Activated CD4-positive, alpha-beta T cell treated with anti-CD3 and anti-CD28 coated beads for 24 hours (primary cell): ENCODE data around the gene HSCB.
"Not testable (repeated sequence)": the region's sequence is repeated elsewhere in the genome, so short reads cannot be mapped to it uniquely, and the experiment has no call there.

Experiments used
- DNase-seq, 2 donors: peaks; one replicate each; pipeline ENCODE4 v3.0.0-alpha.2; 2020; ENCODE audit warnings: low read depth in 2 of 2

Gene HSCB

DNA sequence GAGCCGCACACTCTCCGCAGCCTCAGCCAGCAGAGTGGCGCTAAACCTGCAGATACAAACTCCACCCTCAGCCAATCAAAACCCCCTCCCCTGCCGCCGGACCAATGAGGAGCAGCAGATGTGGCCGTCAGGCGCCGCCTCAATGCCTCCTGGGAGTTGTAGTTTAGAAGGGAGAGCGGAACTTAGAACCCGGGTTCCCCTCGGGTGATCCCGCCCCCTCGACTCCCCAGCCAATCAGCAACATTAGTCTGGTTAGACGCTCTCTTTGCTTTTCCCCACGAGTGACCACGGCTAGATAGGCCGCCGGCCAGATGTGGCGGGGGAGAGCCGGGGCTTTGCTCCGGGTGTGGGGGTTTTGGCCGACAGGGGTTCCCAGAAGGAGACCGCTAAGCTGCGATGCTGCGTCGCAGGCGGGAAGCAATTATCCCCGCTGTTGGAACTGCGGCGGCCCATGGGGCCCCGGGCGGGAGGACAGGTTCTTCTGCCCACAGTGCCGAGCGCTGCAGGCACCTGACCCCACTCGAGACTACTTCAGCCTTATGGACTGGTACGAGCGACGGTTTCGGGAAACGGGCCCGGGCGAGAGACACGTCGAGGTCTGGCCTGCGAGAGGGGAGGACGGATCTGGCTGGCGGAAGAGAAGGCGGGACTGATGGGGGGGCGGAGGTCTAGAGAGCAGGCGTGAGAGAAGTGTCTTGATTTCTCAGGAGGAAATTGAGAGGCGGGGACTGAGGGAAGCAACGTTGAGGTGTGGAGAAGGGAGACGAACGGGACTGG lies at the start of gene HSCB, which contains the start of gene CHEK2:
Gene HSCB (plus strand): TSS at position 255 of the 777 bp plus-strand sequence. CDS start 57 bp downstream, at position 312.
Gene CHEK2 (minus strand): TSS at position 36 of the 777 bp plus-strand sequence. CDS start 7,099 bp downstream, outside the sequence.
- peak; percentile 94 to 96 for DNase-seq

DNA sequence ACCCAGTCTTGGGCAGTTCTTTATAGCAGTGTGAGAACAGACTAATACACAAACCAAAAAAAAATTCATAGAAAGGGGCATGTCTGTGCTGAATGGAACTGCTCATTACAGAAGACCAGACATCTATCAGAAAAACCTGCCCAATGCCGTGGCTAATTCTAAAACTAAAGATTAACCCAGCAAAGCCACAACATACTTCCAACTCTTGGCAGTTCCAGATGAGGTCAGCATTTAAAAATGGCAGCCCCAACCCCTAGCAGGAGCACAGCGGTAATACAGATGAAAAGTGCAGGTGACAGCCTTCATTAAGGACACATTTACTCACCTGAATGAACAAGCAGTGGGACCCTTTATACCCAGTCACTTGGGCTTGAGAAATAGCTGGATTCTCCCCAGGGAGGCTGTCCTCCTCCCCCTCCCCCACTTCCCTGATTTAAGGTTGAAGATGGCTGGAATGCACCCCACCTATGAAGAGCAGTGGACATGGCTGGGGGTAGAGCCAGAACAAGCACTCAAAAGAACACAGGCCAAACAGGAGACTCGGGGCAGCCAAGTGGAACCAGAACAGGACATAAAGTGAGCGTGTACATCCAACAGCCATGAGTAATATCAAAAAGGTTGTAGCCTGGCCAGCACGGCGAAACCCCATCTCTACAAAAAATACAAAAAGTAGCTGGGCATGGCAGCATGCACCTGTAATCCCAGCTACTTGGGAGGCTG lies 48.6 kb upstream of the HSCB start:
- not testable (repeated sequence) for DNase-seq

DNA sequence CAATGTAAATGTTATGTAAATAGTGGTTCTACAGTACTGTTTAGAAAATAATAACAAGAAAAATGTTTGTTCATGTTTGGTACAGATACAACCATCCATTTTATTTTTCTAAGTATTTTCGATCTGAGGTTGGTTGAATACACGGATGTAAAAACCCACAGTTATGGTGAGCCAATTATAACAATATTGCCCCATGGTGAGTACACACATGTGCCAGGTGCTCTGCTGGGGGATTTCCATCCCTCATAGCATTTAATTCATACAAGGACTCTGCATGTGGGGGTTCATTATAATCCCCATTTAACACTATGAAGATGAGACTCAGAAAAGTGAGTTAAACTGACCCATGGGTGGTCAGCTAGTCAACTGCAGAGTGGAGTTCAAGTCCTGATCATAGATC lies 38.9 kb upstream of the HSCB start:
- no peak for DNase-seq

- no peak for DNase-seq
Measured at GRCh38 chr22:28703436-28703835, 38.4 kb upstream of the HSCB start.

- DNase-seq = no peak
Measured at GRCh38 chr22:28706845-28707244, 35.0 kb upstream of the HSCB start.

DNA sequence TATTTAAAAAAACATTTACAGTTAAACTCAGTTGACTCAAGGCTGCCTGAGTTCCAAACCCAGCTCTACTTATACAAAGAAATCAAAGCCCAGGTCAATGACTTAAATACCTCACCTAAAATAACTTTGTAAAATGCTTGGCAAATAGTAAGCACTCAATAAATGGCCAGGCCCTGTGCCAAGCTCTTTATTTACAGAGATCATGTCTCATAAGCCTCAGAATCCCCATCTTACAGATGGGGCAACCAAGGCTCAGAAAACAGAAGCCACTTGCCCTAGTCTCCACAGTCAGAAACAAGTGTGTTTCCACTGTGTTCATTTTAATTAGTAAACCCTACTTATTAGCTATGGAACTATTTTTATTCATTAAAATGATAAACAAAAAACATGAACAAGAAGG lies 31.7 kb upstream of the HSCB start:
- DNase-seq = no peak

DNA sequence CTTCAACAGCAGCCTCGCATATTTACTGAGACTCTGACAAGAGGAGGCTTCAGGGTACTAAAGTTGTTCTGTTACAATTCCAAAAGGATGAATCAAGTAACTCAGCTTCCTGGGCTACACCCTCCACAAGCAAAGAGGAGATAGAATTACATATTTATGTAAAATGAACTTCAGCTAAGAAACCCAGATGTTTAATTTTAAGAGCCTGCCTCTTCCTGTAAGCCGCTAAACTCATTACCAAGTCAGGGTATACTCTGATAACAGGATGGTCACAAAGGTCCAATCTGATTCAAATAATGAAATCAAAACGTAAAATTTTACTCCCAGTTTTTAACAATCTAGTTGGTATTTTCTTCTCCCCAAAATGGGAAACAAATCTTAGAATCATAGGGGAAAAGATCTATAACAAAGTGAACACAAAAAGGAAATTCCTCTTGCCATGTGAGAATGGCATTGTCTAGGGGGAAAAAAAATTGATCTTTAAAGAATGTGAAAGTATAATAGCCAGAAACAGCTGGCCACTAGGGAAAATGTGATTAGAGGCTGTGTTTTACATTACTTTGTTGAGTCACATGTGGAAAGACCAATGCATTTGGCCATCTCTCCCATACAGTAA lies 31.2 kb upstream of the HSCB start:
- no peak for DNase-seq

- no peak for DNase-seq
Measured at GRCh38 chr22:28711341-28711740, 30.5 kb upstream of the HSCB start.

DNA sequence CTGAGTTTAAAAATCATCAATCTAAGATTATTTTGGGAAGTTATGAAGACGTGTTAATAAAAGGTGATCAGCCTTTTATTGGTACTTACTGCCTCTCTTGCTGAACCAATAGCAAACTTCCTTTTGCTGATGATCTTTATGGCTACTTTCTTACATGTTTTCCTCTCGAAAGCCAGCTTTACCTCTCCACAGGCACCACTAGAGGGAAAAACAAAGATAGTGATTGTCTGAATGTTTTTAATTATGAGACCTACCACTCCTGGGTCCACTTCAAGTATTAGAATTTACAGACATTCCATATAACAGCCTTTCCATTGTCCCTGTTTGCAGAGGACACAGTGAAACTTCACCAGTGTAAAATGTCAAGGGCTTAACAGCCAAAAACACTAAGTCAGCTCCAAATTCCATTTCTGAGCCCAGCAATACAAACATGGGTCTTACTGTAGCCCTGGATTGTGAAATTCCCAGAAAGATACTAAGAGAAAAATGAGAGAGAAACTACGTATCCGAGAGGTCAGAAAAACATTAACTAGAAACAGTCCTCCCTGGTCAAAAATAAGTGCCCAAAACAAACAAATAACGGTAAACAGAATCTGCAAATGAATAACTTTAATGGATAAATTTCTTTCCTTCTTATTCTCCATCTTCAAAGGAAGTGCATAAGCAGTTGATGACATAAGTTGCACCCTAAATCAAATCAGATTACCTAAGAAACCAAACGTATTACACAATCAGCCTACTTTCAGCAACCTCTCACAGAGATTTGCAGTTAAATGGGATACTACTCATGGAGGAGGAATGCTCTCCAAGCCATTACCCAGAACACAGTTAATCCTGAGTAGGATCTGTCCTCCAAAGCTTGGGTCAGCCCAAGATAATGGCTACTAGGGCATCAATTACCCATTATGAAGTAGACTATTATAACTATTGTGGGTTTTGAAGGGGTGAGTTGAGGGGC lies 29.7 kb upstream of the HSCB start:
- DNase-seq = no peak

- DNase-seq = no peak
Measured at GRCh38 chr22:28714043-28714628, 27.7 kb upstream of the HSCB start.

DNA sequence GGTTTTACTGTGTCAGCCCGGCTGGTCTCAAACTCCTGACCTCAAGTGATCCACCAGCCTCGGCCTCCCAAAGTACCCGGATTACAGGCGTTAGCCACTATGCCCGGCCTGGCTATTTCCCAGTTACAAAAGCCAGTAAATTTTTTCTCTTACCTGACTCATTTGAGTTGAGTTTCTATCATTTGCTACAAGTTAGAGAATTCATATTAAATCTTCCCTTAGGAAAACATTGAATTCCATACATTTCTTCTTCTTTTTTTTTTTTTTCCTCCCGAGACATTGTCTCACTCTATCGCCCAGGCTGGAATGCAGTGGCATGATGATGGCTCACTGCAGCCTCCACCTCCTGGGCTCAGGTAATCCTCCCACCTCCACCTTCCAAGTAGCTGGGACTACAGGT lies 26.2 kb upstream of the HSCB start:
- no peak for DNase-seq

DNA sequence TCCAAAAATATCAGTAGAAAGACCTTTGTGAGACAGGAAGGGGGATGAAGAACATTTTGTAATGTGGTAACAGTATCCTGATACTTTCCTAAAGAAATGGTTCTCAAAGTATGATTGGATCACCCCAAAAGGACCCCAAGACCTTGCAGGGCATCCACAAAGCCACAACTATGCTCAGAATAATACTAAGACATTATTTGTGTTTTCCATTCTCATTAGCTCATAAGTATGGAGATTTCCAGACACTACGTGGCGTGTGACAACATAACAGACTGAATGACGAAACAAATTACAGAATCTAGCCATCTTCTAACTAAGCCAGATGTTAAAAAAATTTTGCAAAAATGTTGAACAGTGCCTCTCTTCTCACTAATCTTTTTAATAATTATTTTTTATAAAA lies 25.2 kb upstream of the HSCB start:
- no peak for DNase-seq

DNA sequence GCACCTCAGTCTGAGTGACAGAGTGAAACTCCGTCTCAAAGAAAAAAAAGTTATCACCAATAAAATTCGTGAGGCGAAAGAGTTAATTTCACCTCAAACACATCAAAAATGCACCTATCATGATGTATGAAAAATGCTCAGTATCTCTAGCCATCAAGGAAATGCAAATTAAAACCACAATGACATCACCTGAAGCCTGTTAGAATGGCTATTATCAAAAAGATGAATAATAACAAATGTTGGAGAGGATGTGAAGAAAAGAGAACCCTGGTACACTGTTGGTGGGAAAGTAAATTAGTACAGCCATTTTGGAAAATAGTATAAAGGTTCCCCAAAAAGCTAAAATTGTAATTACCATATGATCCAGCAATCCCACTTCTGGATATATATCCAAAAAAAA lies 23.8 kb upstream of the HSCB start:
- DNase-seq = no peak

DNA sequence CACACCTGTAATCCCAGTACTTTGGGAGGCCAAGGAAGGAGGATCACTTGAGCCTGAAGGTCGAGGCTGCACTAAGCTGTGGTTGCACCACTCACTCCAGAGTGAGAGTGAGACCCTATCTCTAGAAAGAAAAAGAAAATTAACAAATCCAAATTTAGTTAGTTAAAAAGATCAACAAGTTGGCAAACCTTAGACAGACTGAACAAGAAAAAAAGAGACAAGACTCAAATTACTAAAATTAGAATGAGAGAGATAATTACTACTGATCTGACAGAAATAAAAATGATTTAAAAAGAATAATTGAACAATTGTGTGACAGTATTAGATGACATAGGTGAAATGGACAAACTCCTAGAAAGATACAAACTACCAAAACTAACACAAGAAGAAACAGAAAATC lies 13.8 kb upstream of the HSCB start:
- DNase-seq = no peak

DNA sequence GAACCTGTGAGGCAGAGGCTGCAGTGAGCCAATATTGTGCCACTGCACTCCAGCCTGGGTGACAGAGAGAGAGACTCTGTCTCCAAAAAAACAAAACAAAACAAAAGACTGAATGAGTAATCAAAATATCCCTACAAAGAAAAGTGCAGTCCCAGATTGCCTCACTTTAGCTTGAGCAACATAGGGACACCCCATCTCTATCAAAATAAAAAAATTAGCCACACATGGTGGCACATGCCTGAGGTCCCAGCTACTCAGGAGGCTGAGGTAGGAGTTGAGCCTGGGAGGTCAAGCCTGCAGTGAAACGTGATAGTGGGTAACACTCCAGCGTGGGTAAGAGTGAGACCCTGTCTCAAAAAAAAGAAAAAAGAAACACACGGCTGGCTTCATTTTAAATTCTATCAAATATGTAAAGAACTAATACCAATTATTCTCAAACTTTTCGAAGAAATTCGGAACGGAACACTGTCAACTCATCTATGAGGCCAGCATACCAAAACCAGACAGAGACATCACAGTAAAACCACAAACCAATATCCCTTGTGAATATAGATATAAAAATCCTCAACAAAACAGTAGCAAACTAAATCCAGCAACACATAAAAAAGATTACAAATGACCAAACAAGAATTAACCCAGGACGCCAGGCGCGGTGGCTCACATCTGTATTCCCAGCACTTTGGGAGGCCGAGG lies 13.1 kb upstream of the HSCB start:
- no peak for DNase-seq

DNA sequence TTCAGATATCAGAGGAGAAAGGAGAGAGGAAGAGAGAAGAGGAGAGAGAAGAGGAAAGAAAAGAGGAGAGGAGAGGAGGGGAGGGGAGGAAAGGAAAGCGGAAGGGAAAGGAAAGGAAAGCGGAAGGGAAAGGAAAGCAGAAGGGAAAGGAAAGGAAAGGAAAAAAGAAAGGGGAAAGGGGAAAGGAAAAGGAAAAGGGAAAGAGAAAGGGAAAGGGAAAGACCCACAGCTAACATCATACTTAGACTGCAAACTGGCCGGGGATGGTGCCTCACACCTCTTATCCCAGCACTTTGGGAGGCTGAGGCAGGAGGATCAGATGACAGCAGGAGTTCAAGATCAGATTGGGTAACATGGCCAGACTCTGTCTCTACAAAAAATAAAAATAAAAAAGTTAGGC lies 11.7 kb upstream of the HSCB start:
- no peak for DNase-seq

DNA sequence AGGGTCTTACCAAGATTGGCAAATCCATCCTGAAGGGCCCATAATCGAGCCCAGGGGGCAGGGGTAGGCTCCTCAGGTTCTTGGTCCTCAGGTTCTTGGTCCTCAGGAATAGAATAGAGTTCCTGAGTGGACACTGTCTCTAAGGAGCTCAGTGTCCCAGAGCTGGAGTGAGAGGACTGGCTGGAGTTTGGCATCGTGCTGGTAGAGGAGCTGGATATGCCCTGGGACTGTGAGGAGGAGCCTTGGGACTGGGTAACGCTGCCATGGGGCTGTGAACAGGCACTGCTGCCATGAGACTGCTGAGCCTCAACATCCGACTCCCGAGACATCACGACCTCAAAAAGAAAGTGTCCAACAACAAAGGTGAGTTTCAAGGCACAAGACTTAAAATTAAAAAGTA lies 7.4 kb upstream of the HSCB start:
- no peak for DNase-seq

DNA sequence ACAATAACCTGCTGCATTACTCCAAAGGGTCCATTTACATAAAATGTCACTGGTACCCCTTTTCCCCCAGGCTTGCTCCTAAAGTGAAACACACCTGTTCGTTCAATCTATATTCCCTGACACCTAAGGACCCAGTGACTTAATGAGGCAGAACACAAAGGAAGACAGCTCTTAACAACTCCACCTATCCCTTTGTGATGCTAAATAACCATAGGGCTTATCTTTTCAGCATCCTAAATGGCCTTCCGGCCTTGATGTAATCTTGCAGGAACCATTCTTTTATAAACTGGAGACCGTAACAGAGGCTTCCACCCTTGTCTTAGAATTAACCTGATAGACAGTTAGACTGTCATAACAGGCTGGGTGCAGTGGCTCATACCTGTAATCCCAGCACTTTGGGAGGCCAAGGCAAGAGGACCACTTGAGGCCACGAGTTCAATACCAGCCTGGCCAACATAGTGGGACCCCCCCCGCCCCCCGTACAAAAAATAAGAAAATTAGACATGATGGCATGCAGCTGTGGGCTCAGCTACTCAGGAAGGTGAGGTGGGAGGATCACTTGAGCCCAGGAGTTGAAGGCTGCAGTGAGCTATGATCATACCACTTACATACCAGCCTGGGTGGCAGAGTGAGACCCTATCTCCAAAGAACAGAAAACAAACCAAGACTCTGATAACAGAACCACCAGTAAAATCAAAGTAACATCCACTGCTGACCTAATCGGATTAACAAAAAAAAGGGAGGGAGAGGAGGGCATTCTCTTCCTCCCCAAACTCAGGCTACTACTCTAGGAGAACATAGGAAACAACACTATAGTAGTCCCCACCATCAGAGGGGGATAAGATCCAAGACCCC lies 5.3 kb upstream of the HSCB start:
- DNase-seq = no peak

- DNase-seq = no peak
Measured at GRCh38 chr22:28737701-28738100, 4.1 kb upstream of the HSCB start.

DNA sequence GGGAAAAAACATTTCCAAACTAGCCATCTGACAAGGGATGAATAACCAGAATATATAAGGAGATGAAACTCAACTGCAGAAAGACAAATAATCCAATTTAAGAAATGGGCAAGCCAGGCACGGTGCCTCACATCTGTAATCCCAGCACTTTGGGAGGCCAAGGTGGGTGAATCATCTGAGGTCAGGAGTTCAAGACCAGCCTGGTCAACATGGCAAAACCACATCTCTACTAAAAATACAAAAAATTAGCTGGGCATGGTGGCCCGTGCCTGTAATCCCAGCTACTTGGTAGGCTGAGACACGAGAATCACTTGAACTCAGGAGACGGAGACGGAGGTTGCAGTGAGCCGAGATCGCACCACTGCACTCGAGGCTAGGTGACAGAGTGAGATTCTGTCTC lies 3.0 kb upstream of the HSCB start:
- DNase-seq = not testable (repeated sequence)
